GM19099 (cell line): ENCODE data around the gene CAMTA1.

Source experiments
- POLR2A ChIP-seq: IDR thresholded peaks from 3 replicates; pipeline ENCODE4 v1.6.1; 2011; ENCODE audit warnings: low read depth; ENCODE audit not compliant: insufficient read length; ENCODE audit errors: extremely low read depth

The CAMTA1 gene

DNA sequence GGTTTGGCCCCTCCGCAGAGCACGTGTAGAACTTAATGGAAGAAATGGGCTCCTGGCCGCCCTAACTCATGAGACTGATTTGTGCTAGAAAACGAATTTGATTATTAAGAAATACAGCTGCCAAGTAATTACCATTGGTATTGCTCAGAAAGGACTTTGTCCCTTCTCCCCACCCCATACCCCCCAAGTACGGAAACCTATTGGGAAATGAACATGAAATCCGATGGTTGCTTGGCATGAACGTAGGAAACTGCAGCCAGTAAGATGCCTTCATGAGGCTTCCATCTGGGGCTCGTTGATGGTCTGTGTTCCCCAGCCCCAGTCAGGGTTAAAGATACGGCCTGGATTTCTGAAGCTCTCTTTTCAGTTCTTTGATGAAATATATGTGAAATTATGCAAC lies 1020.2 kb downstream of the CAMTA1 start:
- TF ChIP-seq POLR2A = no peak

DNA sequence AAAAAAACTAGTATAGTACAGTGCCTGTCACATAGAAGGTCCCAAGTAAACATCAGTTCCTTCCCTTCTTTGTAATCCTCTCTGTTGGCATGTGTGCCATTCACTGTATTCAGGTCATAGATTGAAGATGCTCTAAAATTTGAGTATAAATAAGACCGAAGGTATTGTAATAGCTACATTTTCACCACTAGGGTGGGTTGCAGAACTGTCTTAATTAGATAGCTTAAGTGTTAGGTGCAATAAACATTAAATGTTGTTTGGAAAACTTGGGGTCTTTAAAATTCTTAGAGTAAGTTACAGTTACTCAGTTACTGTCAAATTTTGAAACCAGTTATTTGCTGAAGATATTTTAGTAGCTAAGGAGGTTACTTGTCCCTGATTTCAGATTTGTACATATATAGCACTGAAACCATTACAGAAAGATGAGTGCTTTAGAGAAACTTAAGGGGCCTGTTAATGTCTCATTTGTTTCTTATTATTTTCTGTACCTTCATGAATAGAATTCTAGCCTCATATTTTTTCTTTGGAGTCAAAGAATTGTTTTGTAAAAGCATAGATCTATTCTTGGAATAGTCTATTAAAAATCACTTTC lies 1023.1 kb downstream of the CAMTA1 start:
- no peak for TF ChIP-seq POLR2A

DNA sequence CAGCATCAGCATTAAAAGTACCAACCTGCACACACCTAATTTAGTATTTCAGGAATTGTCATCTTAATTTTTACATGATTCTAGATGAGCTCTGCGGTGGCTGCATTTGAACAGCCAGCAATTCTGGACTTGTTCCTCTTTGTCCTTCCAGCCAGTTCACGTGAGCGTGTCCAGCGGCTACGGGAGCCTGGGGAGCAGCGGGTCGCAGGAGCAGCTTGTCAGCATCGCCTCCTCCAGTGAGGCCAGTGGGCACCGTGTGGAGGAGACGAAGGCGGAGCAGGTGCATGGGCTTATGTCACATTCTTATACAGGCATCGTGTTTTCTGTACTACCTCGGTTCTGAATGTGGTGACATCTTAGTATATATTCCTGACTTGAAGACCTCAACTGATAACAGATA lies 1024.5 kb downstream of the CAMTA1 start:
- TF ChIP-seq POLR2A = no peak

DNA sequence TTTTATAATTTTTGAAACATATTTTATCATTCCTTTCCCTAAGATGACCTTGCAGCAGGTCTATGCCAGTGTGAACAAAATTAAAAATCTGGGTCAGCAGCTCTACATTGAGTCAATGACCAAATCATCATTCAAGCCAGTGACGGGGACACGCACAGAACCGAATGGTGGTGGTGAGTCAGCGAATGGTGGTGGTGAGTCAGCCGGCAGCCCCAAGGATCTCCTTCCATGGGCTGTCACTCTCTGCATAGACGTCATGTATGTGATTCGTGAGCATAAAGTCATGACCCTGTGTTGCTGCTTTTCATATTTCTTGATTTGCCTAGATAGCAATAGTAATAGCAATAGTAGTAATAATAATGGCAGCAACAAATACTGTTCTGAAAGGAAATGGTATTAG lies 1025.1 kb downstream of the CAMTA1 start:
- TF ChIP-seq POLR2A = no peak

DNA sequence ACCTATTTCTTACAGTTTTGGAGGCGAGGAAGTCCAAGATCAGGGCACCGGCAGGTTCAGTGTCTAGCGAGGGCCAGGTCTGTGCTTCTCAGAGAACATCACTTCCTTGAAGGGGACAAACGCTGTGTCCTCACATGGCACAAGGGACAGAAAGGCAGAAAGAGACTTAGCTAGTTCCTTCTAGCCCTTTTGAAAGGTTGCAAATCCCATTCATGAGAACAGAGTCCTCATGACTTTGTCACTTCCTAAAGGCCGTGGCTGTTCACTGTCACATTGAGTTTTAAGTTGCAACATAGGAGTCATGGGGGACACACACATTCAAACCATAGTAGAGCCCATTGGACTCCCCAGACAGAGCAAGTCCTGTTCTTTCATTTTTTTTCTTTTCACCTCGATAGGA lies 1026.2 kb downstream of the CAMTA1 start:
- TF ChIP-seq POLR2A = no peak

DNA sequence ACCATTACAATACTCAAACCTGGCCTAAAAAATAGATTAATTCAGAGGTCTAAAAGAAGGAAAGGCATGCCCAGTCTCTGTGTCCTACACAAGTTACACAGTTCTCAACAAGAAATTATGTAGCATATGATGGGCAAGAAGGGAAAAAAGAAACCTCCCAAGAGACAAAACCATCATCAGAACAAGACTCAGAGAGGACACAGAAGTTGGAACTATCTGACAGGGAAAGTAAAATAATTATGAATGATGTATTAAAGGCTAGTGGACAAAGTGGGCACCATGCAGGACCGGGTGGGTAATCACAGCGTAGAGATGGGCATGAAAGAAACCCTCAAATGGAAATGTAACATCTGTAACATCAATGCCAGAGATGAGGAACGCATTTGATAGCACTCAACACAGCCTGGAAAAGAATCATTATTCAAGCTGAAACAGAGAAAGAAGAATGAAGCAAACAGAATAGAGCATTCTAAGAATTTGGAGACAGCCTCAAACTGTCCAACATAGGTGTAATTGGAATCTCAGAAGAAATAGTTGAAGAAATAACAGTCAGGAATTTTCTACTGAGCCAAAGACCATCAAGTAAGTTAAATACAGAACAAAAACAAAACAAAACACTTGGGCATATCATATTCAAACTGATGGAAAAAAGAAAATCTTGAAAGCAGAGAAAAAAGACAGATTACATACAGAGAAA lies 1028.6 kb downstream of the CAMTA1 start:
- TF ChIP-seq POLR2A = no peak
